TTC549 (cell line): ENCODE results near the gene TANC2.
"Not testable (repeated sequence)": the region's sequence is repeated elsewhere in the genome, so short reads cannot be mapped to it uniquely, and the experiment has no call there.

Experiments
- FAIRE-seq: peaks from 2 replicates; lab custom pipeline; 2012; peaks lifted over from hg19 to GRCh38; lab: Jason Lieb, UNC

TANC2 gene

DNA sequence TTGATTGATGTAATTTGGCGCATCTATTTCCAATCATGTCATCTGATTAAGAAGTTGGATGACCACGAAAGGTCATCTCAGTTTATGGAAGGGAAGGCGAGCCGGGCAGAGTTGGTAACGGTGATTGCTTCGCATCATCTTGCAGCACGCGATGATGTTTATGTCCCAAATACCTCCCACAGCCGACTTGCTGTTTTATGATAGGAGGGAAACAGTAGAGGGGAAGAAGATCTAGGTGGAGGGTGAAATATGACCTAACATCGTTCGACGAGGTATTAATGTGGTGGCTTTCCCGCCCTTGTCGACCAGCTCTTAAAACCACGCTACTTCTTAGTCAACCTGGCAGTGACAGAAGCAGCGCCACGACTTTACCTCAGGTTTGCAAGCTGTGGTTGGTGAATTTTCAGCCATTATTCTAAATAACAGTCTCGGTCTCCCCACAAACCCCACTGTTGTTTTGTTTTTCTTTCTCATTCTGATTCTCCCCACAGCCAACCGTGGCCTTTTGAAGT is 805 bp upstream of the TANC2 start:
- FAIRE-seq = no peak

GRCh38 chr17:62966426-62967204 is 580 bp downstream of the TANC2 start:
- FAIRE-seq = no peak

DNA sequence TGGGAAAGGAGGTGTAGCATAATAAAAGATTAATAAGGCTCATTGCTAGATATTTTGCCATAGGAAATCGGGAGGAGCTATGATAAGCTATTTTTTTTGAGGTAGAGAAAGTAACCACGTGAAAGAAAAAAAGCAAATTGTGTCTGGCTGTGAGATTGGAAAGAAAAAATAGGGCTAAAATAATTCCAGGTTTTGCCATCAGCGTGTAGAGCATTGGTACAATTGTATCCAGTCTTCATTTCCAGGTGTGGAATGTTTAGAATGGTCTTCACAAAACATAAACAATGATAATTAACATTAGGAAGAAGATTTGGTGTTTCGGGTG is 1.1 kb downstream of the TANC2 start:
- FAIRE-seq = no peak

GRCh38 chr17:62968445-62968923 is 2.4 kb downstream of the TANC2 start:
- peak; percentile 91 for FAIRE-seq

DNA sequence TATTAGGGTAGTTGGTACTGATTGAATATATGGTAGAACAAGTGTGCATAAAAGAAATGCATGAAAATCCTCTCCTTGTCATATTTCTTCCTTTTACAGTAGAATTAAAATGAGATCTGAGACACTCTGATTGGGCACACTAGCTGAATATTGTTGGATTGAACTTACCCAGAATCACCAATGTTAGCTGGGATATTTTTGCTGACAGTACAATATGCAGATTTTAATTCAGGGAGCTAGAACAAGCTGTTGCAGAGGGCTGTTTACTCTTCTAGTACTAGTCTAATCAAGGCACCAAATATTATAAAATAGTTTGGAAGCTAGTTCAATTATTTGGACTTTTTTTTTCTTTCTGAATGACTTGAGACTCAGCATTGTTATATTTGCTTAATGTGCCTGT is 4.6 kb downstream of the TANC2 start:
- FAIRE-seq = no peak

DNA sequence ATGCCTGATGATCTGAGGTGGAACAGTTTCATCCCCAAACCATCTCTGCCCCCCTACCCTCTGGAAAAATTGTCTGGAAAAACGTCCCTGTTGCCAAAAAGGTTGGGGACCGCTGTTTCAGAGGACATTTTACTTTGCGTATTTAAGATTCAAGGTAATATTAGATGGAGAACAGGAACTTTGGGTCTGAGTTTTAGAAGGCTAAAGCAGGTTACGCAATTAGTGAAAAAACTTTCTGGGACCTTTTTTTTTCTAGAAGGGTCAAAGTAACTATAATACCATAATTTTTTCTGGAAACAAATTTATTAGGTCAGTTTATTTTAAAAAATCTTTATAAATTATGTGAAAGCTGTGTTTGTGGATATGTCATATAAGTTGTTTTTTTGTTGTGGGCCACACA is 5.8 kb downstream of the TANC2 start:
- FAIRE-seq = no peak

DNA sequence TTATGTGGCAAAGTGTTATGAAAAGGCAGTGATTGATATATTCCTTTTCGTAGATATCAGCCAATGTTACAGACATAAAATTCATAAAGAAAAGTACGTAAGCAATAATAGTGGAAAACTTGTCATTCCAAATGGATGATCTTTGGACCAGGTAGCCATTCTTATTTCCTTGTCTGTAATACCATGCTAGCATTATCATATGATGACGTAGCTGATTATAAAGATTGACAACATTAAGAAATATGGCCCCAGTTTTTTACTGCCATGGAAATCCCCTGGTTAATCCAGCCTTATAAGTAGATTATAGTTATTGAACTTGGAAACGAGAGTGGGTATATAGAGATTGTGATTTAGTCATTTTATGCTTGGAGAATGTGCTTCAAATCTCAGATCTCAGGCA is 8.8 kb downstream of the TANC2 start:
- no peak for FAIRE-seq

- FAIRE-seq = no peak
These were observed 9.2 kb downstream of the TANC2 start for GRCh38 chr17:62975206-62975605.

GRCh38 chr17:62976643-62977231 is 10.7 kb downstream of the TANC2 start:
- not testable (repeated sequence) for FAIRE-seq

GRCh38 chr17:62980842-62981241 is 14.8 kb downstream of the TANC2 start:
- no peak for FAIRE-seq

DNA sequence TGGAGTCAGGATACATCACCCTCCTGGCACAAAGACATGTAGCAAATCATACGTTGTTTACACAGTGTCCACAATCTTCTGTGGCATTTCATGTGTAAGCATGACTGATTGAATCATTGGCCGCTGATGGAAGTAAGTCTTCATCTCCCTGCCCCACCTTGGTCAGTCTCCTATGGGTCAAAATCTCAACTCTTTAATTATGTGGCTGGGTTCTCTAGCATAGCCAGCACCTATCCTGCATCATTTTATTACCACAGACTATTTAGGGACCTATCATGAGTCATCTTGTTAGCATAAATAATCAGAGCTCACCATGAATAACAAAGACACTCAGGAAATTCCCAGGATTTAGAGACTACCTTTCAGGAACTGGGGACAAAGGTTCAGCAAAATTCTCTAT is 15.9 kb downstream of the TANC2 start:
- FAIRE-seq = no peak

DNA sequence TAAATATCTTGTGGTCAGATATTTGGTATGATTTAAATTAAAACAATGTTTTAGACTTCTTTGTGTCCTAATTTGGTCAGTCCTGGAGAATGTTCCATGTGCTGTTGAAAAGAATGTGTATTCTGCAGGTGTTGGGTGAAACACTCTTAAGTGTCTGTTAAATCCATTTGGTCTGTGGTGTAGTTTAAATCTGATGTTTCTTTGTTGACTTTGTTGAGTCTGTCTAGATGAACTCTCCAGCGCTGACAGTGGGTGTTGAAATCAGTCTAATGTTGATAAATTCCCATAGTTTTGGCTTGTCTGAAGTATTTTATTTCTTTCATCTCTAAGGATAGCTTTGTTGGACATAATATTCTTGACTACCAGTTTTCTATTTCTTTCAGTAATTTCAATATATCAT is 18.8 kb downstream of the TANC2 start:
- no peak for FAIRE-seq

- FAIRE-seq = no peak
These were observed 20.5 kb downstream of the TANC2 start for GRCh38 chr17:62986549-62986948.

DNA sequence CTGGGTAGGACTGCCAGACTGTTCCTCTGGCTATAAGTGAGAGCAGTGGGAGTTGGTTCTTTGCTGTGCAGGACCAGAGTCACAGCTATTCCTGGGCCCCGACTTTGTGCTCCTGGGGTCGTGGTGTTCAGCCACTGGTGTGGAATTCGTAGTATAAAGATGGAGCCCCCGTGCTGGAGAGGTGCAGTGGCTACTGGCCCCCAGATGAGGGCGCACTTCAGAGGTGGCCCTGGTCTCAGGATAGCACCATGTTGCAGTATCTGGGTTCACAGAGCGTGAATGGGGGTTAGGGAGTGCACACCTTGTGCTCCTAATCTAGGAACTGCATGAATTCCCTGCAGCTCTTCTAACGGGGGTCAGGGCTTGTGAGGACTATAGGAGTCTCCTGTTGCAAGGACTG is 21.1 kb downstream of the TANC2 start:
- FAIRE-seq = no peak

DNA sequence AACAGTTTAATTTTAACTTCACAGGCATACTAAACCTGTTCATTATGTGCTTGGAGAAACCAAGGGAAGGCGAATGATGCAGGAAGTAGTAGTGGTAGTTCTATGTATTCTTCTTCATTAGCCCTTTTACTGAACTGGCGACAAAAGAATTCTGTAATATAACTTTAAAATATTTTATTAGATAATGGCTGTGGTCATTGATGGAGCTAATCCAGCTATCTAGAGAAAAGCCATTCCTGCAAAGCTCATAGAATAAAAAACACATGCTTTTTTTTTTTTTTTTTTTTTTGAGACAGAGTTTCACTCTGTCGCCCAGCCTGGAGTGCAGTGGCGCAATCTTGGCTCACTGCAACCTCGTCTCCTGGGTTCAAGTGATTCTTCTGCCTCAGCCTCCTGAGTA is 23.5 kb downstream of the TANC2 start:
- no peak for FAIRE-seq

DNA sequence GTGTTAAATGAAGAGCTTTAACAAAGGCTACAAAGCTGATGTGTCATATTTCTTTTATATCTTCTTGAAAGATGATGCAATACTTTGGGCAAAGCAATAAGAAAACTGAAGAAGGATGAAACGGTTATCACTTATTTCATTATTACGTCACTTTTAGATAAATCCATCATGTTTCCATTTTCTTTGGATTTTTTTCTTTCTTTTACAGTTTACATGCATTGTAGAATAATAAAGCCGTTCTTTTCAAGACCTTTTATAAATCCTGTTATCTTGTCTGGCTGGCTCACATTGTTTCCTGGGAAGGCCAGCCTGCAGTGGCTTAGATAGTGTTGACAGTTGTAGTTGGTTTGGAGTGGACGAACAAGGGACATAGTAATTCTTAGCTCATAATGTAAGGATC is 28.9 kb downstream of the TANC2 start:
- no peak for FAIRE-seq

GRCh38 chr17:62995377-62995885 is 29.4 kb downstream of the TANC2 start:
- no peak for FAIRE-seq

DNA sequence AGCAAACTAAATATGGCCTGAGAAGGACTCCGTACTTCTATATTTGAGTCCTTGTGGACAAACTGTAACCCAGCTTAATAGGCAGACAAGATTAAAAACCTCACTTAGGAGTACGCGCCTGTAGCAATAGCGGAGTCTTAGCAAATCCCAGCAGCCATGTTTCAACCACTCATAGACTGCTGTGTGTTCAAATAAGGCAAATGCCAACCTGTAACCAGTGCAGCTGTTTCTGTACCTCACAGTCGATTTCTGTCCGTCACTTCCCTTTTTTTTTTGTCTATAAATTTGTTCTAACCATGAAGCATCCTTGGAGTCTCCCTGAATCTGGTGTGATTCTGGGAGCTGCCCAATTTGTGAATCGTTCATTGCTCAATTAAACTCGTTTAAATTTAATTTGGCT is 30.2 kb downstream of the TANC2 start:
- FAIRE-seq = no peak

- no peak for FAIRE-seq
These were observed 32.1 kb downstream of the TANC2 start for GRCh38 chr17:62998166-62998565.

- no peak for FAIRE-seq
These were observed 32.8 kb downstream of the TANC2 start for GRCh38 chr17:62998665-62999393.

DNA sequence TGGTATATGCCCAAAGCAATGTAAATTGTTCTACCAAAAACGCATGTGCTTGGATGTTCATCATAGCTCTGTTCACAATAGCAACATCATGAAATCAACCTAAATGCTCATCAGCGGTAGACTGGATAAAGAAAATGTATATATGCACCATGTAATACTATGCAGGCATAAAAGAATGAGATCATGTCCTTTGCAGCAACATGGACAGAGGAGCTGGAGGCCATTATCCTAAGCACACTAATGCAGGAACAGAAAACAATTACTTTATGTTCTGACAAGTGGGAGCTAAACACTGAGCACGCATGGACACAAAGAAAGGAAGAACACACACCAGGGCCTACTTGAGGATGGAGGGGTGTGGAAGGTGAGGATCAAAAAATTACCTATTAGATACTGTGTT is 33.7 kb downstream of the TANC2 start:
- FAIRE-seq = no peak

- no peak for FAIRE-seq
These were observed 35.8 kb downstream of the TANC2 start for GRCh38 chr17:63001689-63002394.
